Vagina (tissue), 2 donors: ENCODE measurements around the gene TMEM179.

ENCODE experiments used
- POLR2A ChIP-seq, 2 donors: fragments of 450-650 bp; IDR thresholded peaks; one replicate each; pipeline ENCODE4 v1.6.1; 2017; ENCODE audit warnings: antibody characterized with exemption in 2 of 2, mild to moderate bottlenecking in 2 of 2, moderate library complexity in 2 of 2
- POLR2AphosphoS5 ChIP-seq, 2 donors: sonication (generic); formaldehyde crosslinking; IDR thresholded peaks; one replicate each; pipeline ENCODE4 v1.9.0; 2017; ENCODE audit warnings: antibody characterized with exemption in 2 of 2, mild to moderate bottlenecking in 2 of 2, low read depth in 1 of 2; ENCODE audit not compliant: insufficient read depth in 1 of 2
- TF ChIP-seq, protein P1 (sequence below), 3 experiments: fragments of 450-650 bp in 2 of 3; fragments of 200-600 bp in 1 of 3; sonication (generic) in 1 of 3; IDR thresholded peaks; one replicate each; pipeline ENCODE4 v1.5.1; 2017 to 2019; ENCODE audit warnings: antibody characterized with exemption in 3 of 3, mild to moderate bottlenecking in 2 of 3, moderate library complexity in 2 of 3

GRCh38 chr14:104592292-104592672 is 12.3 kb downstream of the TMEM179 start:
- TF ChIP-seq, protein P1, sequence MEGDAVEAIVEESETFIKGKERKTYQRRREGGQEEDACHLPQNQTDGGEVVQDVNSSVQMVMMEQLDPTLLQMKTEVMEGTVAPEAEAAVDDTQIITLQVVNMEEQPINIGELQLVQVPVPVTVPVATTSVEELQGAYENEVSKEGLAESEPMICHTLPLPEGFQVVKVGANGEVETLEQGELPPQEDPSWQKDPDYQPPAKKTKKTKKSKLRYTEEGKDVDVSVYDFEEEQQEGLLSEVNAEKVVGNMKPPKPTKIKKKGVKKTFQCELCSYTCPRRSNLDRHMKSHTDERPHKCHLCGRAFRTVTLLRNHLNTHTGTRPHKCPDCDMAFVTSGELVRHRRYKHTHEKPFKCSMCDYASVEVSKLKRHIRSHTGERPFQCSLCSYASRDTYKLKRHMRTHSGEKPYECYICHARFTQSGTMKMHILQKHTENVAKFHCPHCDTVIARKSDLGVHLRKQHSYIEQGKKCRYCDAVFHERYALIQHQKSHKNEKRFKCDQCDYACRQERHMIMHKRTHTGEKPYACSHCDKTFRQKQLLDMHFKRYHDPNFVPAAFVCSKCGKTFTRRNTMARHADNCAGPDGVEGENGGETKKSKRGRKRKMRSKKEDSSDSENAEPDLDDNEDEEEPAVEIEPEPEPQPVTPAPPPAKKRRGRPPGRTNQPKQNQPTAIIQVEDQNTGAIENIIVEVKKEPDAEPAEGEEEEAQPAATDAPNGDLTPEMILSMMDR (IDR thresholded peaks at IDR 0.05), result no peak
- TF ChIP-seq POLR2A (IDR thresholded peaks at IDR 0.05) (no peak), POLR2AphosphoS5 (IDR thresholded peaks at IDR 0.05; ENCODE audit: insufficient read depth in 1 of 2, low read depth in 1 of 2) (no peak)
